Measurements from ENCODE around the gene IGF1R. TPM values are rescaled to one million over a fixed set of nuclear protein-coding genes. Genes with fewer than 3 reads are reported as not detected.

The IGF1R gene
- total RNA-seq, 1 experiment from 2014 or later = 0.56 TPM

- no peaks in the 10 kb centered on the region for H3K27me3 ChIP-seq (ENCODE audit: low read length)
- no peak overlapping the region for H3K9ac ChIP-seq (ENCODE audit: low read length)
- H3K4me1 ChIP-seq (ENCODE audit: low read length) = no peaks in the 10 kb centered on the region
- no peaks in the 10 kb centered on the region for H4K20me1 ChIP-seq (ENCODE audit: insufficient read depth, low read depth, low read length)
- no peak overlapping the region for H3K4me2 ChIP-seq (ENCODE audit: low read depth, low read length, poor library complexity, severe bottlenecking)
- H3K79me2 ChIP-seq (ENCODE audit: low read length) = no peaks in the 10 kb centered on the region
- H3K27ac ChIP-seq (ENCODE audit: low read length) = no peak overlapping the region
- H3K9me2 ChIP-seq (replicated peaks; ENCODE audit: insufficient read depth, low read length) = no peaks in the 10 kb centered on the region
- H2AFZ ChIP-seq (ENCODE audit: low read length) = no peak overlapping the region
- H3K9me3 ChIP-seq (ENCODE audit: low read length) = no peaks in the 10 kb centered on the region
- no peak overlapping the region for H3K4me3 ChIP-seq (ENCODE audit: low read length)
- no peak for DNase-seq
- no peaks in the 10 kb centered on the region for H3K36me3 ChIP-seq (ENCODE audit: insufficient read depth, low read length)
Observed at GRCh38 chr15:98891301-98891700, 243.0 kb downstream of the IGF1R start.

- no peak overlapping the region for H2AFZ ChIP-seq (ENCODE audit: low read length)
- no peaks in the 10 kb centered on the region for H3K79me2 ChIP-seq (ENCODE audit: low read length)
- H3K9ac ChIP-seq (ENCODE audit: low read length) = no peak overlapping the region
- DNase-seq = no peak
- H3K27me3 ChIP-seq (ENCODE audit: low read length) = no peaks in the 10 kb centered on the region
- H3K4me3 ChIP-seq (ENCODE audit: low read length) = no peak overlapping the region
- H3K9me3 ChIP-seq (ENCODE audit: low read length) = no peaks in the 10 kb centered on the region
- H3K27ac ChIP-seq (ENCODE audit: low read length) = no peak overlapping the region
- no peaks in the 10 kb centered on the region for H4K20me1 ChIP-seq (ENCODE audit: insufficient read depth, low read depth, low read length)
- no peaks in the 10 kb centered on the region for H3K9me2 ChIP-seq (replicated peaks; ENCODE audit: insufficient read depth, low read length)
- no peaks in the 10 kb centered on the region for H3K4me1 ChIP-seq (ENCODE audit: low read length)
- H3K4me2 ChIP-seq (ENCODE audit: low read depth, low read length, poor library complexity, severe bottlenecking) = no peak overlapping the region
- H3K36me3 ChIP-seq (ENCODE audit: insufficient read depth, low read length) = no peaks in the 10 kb centered on the region
Observed at GRCh38 chr15:98893401-98893800, 245.1 kb downstream of the IGF1R start.

GRCh38 chr15:98894312-98894711, 246.0 kb downstream of the IGF1R start:
- H3K4me2 ChIP-seq (ENCODE audit: low read depth, low read length, poor library complexity, severe bottlenecking) = no peak overlapping the region
- H3K9me3 ChIP-seq (ENCODE audit: low read length) = no peaks in the 10 kb centered on the region
- no peak for DNase-seq
- no peak overlapping the region for H3K4me3 ChIP-seq (ENCODE audit: low read length)
- H2AFZ ChIP-seq (ENCODE audit: low read length) = no peak overlapping the region
- H3K27ac ChIP-seq (ENCODE audit: low read length) = no peak overlapping the region
- no peaks in the 10 kb centered on the region for H3K4me1 ChIP-seq (ENCODE audit: low read length)
- H3K9me2 ChIP-seq (replicated peaks; ENCODE audit: insufficient read depth, low read length) = no peaks in the 10 kb centered on the region
- H4K20me1 ChIP-seq (ENCODE audit: insufficient read depth, low read depth, low read length) = no peaks in the 10 kb centered on the region
- no peak overlapping the region for H3K9ac ChIP-seq (ENCODE audit: low read length)
- H3K36me3 ChIP-seq (ENCODE audit: insufficient read depth, low read length) = no peaks in the 10 kb centered on the region
- H3K79me2 ChIP-seq (ENCODE audit: low read length) = no peaks in the 10 kb centered on the region
- H3K27me3 ChIP-seq (ENCODE audit: low read length) = no peaks in the 10 kb centered on the region

- H3K79me2 ChIP-seq (ENCODE audit: low read length) = no peaks in the 10 kb centered on the region
- H3K27me3 ChIP-seq (ENCODE audit: low read length) = no peaks in the 10 kb centered on the region
- H3K4me2 ChIP-seq (ENCODE audit: low read depth, low read length, poor library complexity, severe bottlenecking) = no peak overlapping the region
- no peak overlapping the region for H3K4me3 ChIP-seq (ENCODE audit: low read length)
- no peak overlapping the region for H3K9ac ChIP-seq (ENCODE audit: low read length)
- no peaks in the 10 kb centered on the region for H3K9me3 ChIP-seq (ENCODE audit: low read length)
- H3K4me1 ChIP-seq (ENCODE audit: low read length) = no peaks in the 10 kb centered on the region
- no peak for DNase-seq
- no peaks in the 10 kb centered on the region for H4K20me1 ChIP-seq (ENCODE audit: insufficient read depth, low read depth, low read length)
- no peak overlapping the region for H2AFZ ChIP-seq (ENCODE audit: low read length)
- no peaks in the 10 kb centered on the region for H3K9me2 ChIP-seq (replicated peaks; ENCODE audit: insufficient read depth, low read length)
- no peaks in the 10 kb centered on the region for H3K36me3 ChIP-seq (ENCODE audit: insufficient read depth, low read length)
- no peak overlapping the region for H3K27ac ChIP-seq (ENCODE audit: low read length)
Observed at GRCh38 chr15:98896002-98896721, 247.8 kb downstream of the IGF1R start.

GRCh38 chr15:98896802-98897732, 248.7 kb downstream of the IGF1R start:
- Histone ChIP-seq H3K36me3 (ENCODE audit: insufficient read depth, low read length) (no peaks in the 10 kb centered on the region), H3K27ac (ENCODE audit: low read length) (no peak overlapping the region), H3K4me3 (ENCODE audit: low read length) (no peak overlapping the region), H3K4me1 (ENCODE audit: low read length) (no peaks in the 10 kb centered on the region), H3K27me3 (ENCODE audit: low read length) (no peaks in the 10 kb centered on the region), H3K4me2 (ENCODE audit: low read depth, low read length, poor library complexity, severe bottlenecking) (no peak overlapping the region), H3K9ac (ENCODE audit: low read length) (no peak overlapping the region), H2AFZ (ENCODE audit: low read length) (no peak overlapping the region), H3K9me2 (replicated peaks; ENCODE audit: insufficient read depth, low read length) (no peaks in the 10 kb centered on the region), H4K20me1 (ENCODE audit: insufficient read depth, low read depth, low read length) (no peaks in the 10 kb centered on the region), H3K79me2 (ENCODE audit: low read length) (no peaks in the 10 kb centered on the region), H3K9me3 (ENCODE audit: low read length) (no peaks in the 10 kb centered on the region)
- no peak for DNase-seq

- no peaks in the 10 kb centered on the region for H3K4me1 ChIP-seq (ENCODE audit: low read length)
- DNase-seq = no peak
- H3K9me2 ChIP-seq (replicated peaks; ENCODE audit: insufficient read depth, low read length) = no peaks in the 10 kb centered on the region
- H3K4me3 ChIP-seq (ENCODE audit: low read length) = no peak overlapping the region
- no peaks in the 10 kb centered on the region for H3K9me3 ChIP-seq (ENCODE audit: low read length)
- H2AFZ ChIP-seq (ENCODE audit: low read length) = no peak overlapping the region
- H3K36me3 ChIP-seq (ENCODE audit: insufficient read depth, low read length) = no peaks in the 10 kb centered on the region
- H3K9ac ChIP-seq (ENCODE audit: low read length) = no peak overlapping the region
- no peak overlapping the region for H3K27ac ChIP-seq (ENCODE audit: low read length)
- no peaks in the 10 kb centered on the region for H4K20me1 ChIP-seq (ENCODE audit: insufficient read depth, low read depth, low read length)
- H3K79me2 ChIP-seq (ENCODE audit: low read length) = no peaks in the 10 kb centered on the region
- H3K4me2 ChIP-seq (ENCODE audit: low read depth, low read length, poor library complexity, severe bottlenecking) = no peak overlapping the region
- no peaks in the 10 kb centered on the region for H3K27me3 ChIP-seq (ENCODE audit: low read length)
Observed at GRCh38 chr15:98898122-98898521, 249.8 kb downstream of the IGF1R start.

GRCh38 chr15:98899272-98900021, 251.1 kb downstream of the IGF1R start:
- H3K9ac ChIP-seq (ENCODE audit: low read length) = no peak overlapping the region
- H2AFZ ChIP-seq (ENCODE audit: low read length) = no peak overlapping the region
- no peaks in the 10 kb centered on the region for H4K20me1 ChIP-seq (ENCODE audit: insufficient read depth, low read depth, low read length)
- no peaks in the 10 kb centered on the region for H3K36me3 ChIP-seq (ENCODE audit: insufficient read depth, low read length)
- H3K4me2 ChIP-seq (ENCODE audit: low read depth, low read length, poor library complexity, severe bottlenecking) = no peak overlapping the region
- no peaks in the 10 kb centered on the region for H3K79me2 ChIP-seq (ENCODE audit: low read length)
- no peaks in the 10 kb centered on the region for H3K9me2 ChIP-seq (replicated peaks; ENCODE audit: insufficient read depth, low read length)
- H3K27me3 ChIP-seq (ENCODE audit: low read length) = no peaks in the 10 kb centered on the region
- H3K4me3 ChIP-seq (ENCODE audit: low read length) = no peak overlapping the region
- H3K27ac ChIP-seq (ENCODE audit: low read length) = no peak overlapping the region
- no peaks in the 10 kb centered on the region for H3K9me3 ChIP-seq (ENCODE audit: low read length)
- no peaks in the 10 kb centered on the region for H3K4me1 ChIP-seq (ENCODE audit: low read length)
- DNase-seq = no peak

GRCh38 chr15:98900356-98900755, 252.0 kb downstream of the IGF1R start:
- H3K4me3 ChIP-seq (ENCODE audit: low read length) = no peak overlapping the region
- H3K9me3 ChIP-seq (ENCODE audit: low read length) = no peaks in the 10 kb centered on the region
- no peak overlapping the region for H2AFZ ChIP-seq (ENCODE audit: low read length)
- no peaks in the 10 kb centered on the region for H3K4me1 ChIP-seq (ENCODE audit: low read length)
- H3K27me3 ChIP-seq (ENCODE audit: low read length) = no peaks in the 10 kb centered on the region
- no peaks in the 10 kb centered on the region for H3K36me3 ChIP-seq (ENCODE audit: insufficient read depth, low read length)
- no peaks in the 10 kb centered on the region for H3K9me2 ChIP-seq (replicated peaks; ENCODE audit: insufficient read depth, low read length)
- no peak for DNase-seq
- H4K20me1 ChIP-seq (ENCODE audit: insufficient read depth, low read depth, low read length) = no peaks in the 10 kb centered on the region
- H3K27ac ChIP-seq (ENCODE audit: low read length) = no peak overlapping the region
- H3K9ac ChIP-seq (ENCODE audit: low read length) = no peak overlapping the region
- no peaks in the 10 kb centered on the region for H3K79me2 ChIP-seq (ENCODE audit: low read length)
- no peak overlapping the region for H3K4me2 ChIP-seq (ENCODE audit: low read depth, low read length, poor library complexity, severe bottlenecking)

Data from Karpas-422 (cell line).